B cell (primary cell): ENCODE results near the gene RARB.

Experiments
- EZH2 ChIP-seq: IDR thresholded peaks from 2 replicates; pipeline ENCODE4 v1.6.1; 2012; ENCODE audit warnings: borderline replicate concordance, low read depth, mild to moderate bottlenecking, moderate library complexity, low read length; ENCODE audit not compliant: insufficient read depth, poor library complexity, severe bottlenecking
- TF ChIP-seq, protein P1 (sequence below): fragments of 200-600 bp; IDR thresholded peaks from one replicate; pipeline ENCODE4 v1.8.0; 2022; ENCODE audit warnings: antibody characterized with exemption, mild to moderate bottlenecking

DNA sequence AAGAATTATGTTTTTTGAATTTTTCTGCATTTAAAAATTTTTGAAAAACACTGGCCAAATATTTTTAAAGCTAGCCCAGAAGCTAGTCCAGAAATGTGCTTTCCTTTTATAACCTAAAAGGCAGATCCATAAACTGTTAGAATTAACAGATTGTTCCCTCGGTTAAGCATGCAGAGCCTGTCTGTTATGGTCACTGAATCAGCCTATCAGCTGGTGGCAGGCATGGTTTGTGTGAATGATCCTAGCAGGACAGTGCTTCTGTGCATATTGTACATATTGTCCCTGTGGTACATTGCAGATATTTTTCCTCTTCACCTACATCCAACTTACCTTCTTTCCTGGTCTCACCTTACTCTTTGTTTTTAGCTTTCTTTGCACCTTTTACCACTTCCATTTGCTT is 53.3 kb downstream of the RARB start:
- TF ChIP-seq, protein P1, sequence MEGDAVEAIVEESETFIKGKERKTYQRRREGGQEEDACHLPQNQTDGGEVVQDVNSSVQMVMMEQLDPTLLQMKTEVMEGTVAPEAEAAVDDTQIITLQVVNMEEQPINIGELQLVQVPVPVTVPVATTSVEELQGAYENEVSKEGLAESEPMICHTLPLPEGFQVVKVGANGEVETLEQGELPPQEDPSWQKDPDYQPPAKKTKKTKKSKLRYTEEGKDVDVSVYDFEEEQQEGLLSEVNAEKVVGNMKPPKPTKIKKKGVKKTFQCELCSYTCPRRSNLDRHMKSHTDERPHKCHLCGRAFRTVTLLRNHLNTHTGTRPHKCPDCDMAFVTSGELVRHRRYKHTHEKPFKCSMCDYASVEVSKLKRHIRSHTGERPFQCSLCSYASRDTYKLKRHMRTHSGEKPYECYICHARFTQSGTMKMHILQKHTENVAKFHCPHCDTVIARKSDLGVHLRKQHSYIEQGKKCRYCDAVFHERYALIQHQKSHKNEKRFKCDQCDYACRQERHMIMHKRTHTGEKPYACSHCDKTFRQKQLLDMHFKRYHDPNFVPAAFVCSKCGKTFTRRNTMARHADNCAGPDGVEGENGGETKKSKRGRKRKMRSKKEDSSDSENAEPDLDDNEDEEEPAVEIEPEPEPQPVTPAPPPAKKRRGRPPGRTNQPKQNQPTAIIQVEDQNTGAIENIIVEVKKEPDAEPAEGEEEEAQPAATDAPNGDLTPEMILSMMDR = no peak
- no peak for TF ChIP-seq EZH2
